GM12891 (cell line): ENCODE data around the gene CSNK1G3.

ENCODE experiments used
- POLR2A ChIP-seq: IDR thresholded peaks from 2 replicates; pipeline ENCODE4 v1.6.1; 2011; ENCODE audit warnings: low read depth, low read length, control low read depth
- POLR2AphosphoS5 ChIP-seq: IDR thresholded peaks from 2 replicates; pipeline ENCODE4 v1.6.1; 2011; ENCODE audit warnings: low read depth, low read length, control low read depth

DNA sequence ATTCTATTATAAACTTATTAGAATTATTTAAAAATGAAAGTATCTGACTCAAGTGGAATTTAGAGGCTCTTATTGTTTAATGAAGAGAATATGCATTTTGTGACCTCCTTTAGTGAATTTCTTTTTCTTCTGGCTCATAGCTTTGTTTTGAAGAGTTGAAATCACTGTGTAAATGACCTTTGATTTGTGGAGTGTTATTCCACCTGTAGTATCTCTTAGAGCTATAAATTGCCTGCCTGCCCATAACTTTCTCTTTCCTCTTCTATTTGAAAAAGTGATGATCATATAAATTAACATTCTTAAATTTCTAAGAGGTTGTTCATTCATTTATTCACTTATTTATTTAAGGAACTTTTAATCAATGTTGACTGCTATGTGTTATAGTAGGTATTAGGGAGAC lies 16.1 kb downstream of the CSNK1G3 start:
- no peak for TF ChIP-seq POLR2A
- TF ChIP-seq POLR2AphosphoS5, result no peak
